Measurements from ENCODE around the gene ILKAP.

The ILKAP gene

GRCh38 chr2:238203094-238203972 is at the start of gene ILKAP:
ILKAP (minus strand) TSS chr2:238203695; CDS start chr2:238203553, 142 bp downstream.
- DNase-seq: peak; percentile 91

GRCh38 chr2:238252766-238253630 is 49.5 kb upstream of the ILKAP start:
- DNase-seq: peak; percentile 58

- no peak for DNase-seq
These were observed 48.5 kb upstream of the ILKAP start for GRCh38 chr2:238251986-238252385.

GRCh38 chr2:238251331-238251730 is 47.8 kb upstream of the ILKAP start:
- no peak for DNase-seq

- no peak for DNase-seq
These were observed 47.4 kb upstream of the ILKAP start for GRCh38 chr2:238250896-238251295.

- DNase-seq: peak; percentile 65
These were observed 44.5 kb upstream of the ILKAP start for GRCh38 chr2:238247841-238248453.

GRCh38 chr2:238247002-238247822 is 43.7 kb upstream of the ILKAP start:
- DNase-seq: peak; percentile 99

GRCh38 chr2:238244151-238244550 is 40.7 kb upstream of the ILKAP start:
- DNase-seq: peak; percentile 28

- peak; percentile 59 for DNase-seq
These were observed 40.1 kb upstream of the ILKAP start for GRCh38 chr2:238243496-238244076.

- peak; percentile 73 for DNase-seq
These were observed 39.4 kb upstream of the ILKAP start for GRCh38 chr2:238242731-238243495.

GRCh38 chr2:238241970-238242369 is 38.5 kb upstream of the ILKAP start:
- no peak for DNase-seq

GRCh38 chr2:238240757-238241711 is 37.5 kb upstream of the ILKAP start:
- peak; percentile 98 for DNase-seq

- peak; percentile 97 for DNase-seq
These were observed 36.6 kb upstream of the ILKAP start, which contains the start of gene HES6 for GRCh38 chr2:238239863-238240756. HES6 (minus strand) TSS chr2:238240038; CDS start chr2:238239905, 133 bp downstream.

- no peak for DNase-seq
These were observed 36.0 kb upstream of the ILKAP start for GRCh38 chr2:238239543-238239862.

GRCh38 chr2:238238766-238239542 is 35.5 kb upstream of the ILKAP start:
- DNase-seq: peak; percentile 68

GRCh38 chr2:238238311-238238765 is 34.8 kb upstream of the ILKAP start:
- peak; percentile 51 for DNase-seq

GRCh38 chr2:238237431-238238135 is 34.1 kb upstream of the ILKAP start:
- DNase-seq: peak; percentile 62
